GM12878 (cell line): ENCODE measurements around the gene HSPA1B. TPM values are rescaled to one million over a fixed set of nuclear protein-coding genes. Genes with fewer than 3 reads are reported as not detected.
A peak's percentile ranks its signal among the peaks of the same experiment; 100 is the strongest.
"Not testable (repeated sequence)": the region's sequence is repeated elsewhere in the genome, so short reads cannot be mapped to it uniquely, and the experiment has no call there.

Source experiments
- ATAC-seq: fragments of 200-7000 bp; cut with Tn5 transposase; 3 replicates; pipeline ENCODE4 v1.9.1; 2020; ENCODE audit warnings: mild to moderate bottlenecking, moderate library complexity
- BruUV-seq: library from RNA; stranded (reverse); fragments of 400-500 nt; replicated peaks from 2 replicates; lab custom pipeline; 2021; lab: Mats Ljungman, UMichigan
- CTCF ChIA-PET: fragments of 300-600 bp; sonication (Branson Sonifier 250); formaldehyde crosslinking; extraction: SDS; loops from one replicate; lab custom pipeline; 2021; ENCODE audit warnings: inconsistent platforms; lab: Yijun Ruan, JAX
- POLR2A ChIA-PET: fragments of 350-600 bp; formaldehyde crosslinking; extraction: SDS; loops from one replicate; lab custom pipeline; 2021; ENCODE audit warnings: inconsistent platforms; lab: Charles Lee
- RAD21 ChIA-PET: fragments of 300-600 bp; sonication (Branson Sonifier 250); formaldehyde crosslinking; loops from one replicate; lab custom pipeline; 2023; ENCODE audit warnings: antibody characterized with exemption; ENCODE audit not compliant: unreplicated experiment; lab: Charles Lee
- SMC1A ChIA-PET: fragments of 300-600 bp; sonication (Branson Sonifier 250); formaldehyde crosslinking; loops from one replicate; lab custom pipeline; 2023; ENCODE audit not compliant: unreplicated experiment, uncharacterized antibody; lab: Charles Lee
- DNase-seq: peaks from one replicate; pipeline ENCODE4 v3.0.0-alpha.2; 2011; ENCODE audit warnings: low read depth, low spot score
- FAIRE-seq: peaks from 3 replicates; lab custom pipeline; 2011; peaks lifted over from hg19 to GRCh38; lab: Jason Lieb, UNC
- H2AFZ ChIP-seq: 2 replicates; pipeline ENCODE4 v1.6.0; 2011; ENCODE audit warnings: low read depth, low read length, control low read depth; ENCODE audit not compliant: control insufficient read depth
- H3K27ac ChIP-seq: 2 replicates; pipeline ENCODE4 v1.5.1; 2011; ENCODE audit warnings: control low read depth; ENCODE audit not compliant: control insufficient read depth, insufficient read depth
- H3K27me3 ChIP-seq, 2 experiments: replicated peaks in 1 of 2; 2 replicates each; pipeline versions ENCODE4 v1.6.0 to v1.6.1; 2011; ENCODE audit warnings: low read length in 1 of 2; ENCODE audit not compliant: control insufficient read depth in 2 of 2, insufficient read depth in 2 of 2
- H3K36me3 ChIP-seq, 2 experiments: 2 replicates each; pipeline ENCODE4 v1.5.1; 2011; ENCODE audit warnings: low read length in 1 of 2; ENCODE audit not compliant: control insufficient read depth in 2 of 2, insufficient read depth in 2 of 2
- H3K4me1 ChIP-seq: 2 replicates; pipeline ENCODE4 v1.6.1; 2011; ENCODE audit warnings: mild to moderate bottlenecking, low read length, moderate library complexity, mixed read lengths; ENCODE audit not compliant: control insufficient read depth, insufficient read depth
- H3K4me2 ChIP-seq: 2 replicates; pipeline ENCODE4 v1.6.0; 2011; ENCODE audit warnings: control low read depth; ENCODE audit not compliant: control insufficient read depth, insufficient read depth
- H3K4me3 ChIP-seq: fragments of 200-600 bp; sonication (generic); 2 replicates; pipeline ENCODE4 v1.5.1; 2016
- H3K79me2 ChIP-seq: 2 replicates; pipeline ENCODE4 v1.6.0; 2011; ENCODE audit warnings: low read length; ENCODE audit not compliant: control insufficient read depth, insufficient read depth
- H3K9ac ChIP-seq: 2 replicates; pipeline ENCODE4 v1.8.0; 2011; ENCODE audit warnings: low read length, control low read depth, mixed read lengths; ENCODE audit not compliant: control insufficient read depth, insufficient read depth
- H3K9me3 ChIP-seq: replicated peaks from 3 replicates; pipeline ENCODE4 v1.5.1; 2011; ENCODE audit warnings: mild to moderate bottlenecking, low read length; ENCODE audit not compliant: control insufficient read depth, insufficient read depth
- H4K20me1 ChIP-seq: 2 replicates; pipeline ENCODE4 v1.6.0; 2011; ENCODE audit not compliant: control insufficient read depth, insufficient read depth
- WGBS: methylation state at CpG from one replicate; pipeline ENCODE4 v1.1.6; 2016; ENCODE audit warnings: low lambda C conversion rate; ENCODE audit not compliant: insufficient replicate concordance, insufficient coverage; ENCODE audit errors: missing lambda C conversion rate; 5-methylcytosine and 5-hydroxymethylcytosine counted together
- in situ Hi-C: fragments of 300-500 bp; cut with MboI; formaldehyde crosslinking; loops from 9 replicates; pipeline ENCODE4 v1.14.3; 2018; ENCODE audit warnings: mixed read lengths
- intact Hi-C: fragments of 100-400 bp; cut with micrococcal nuclease; formaldehyde crosslinking; loops from one replicate; pipeline ENCODE4 v1.14.2; 2022; ENCODE audit not compliant: unreplicated experiment
- polyA plus RNA-seq, 11 experiments: library from polyadenylated mRNA; depleted of rRNA in 4 of 11; unstranded in 6 of 11; stranded (reverse) in 5 of 11; fragments of >200 nt; fragmentation: Nextera tagmentation in 4 of 11; fragmentation: Illumina TruSeq in 1 of 11; extraction: Ambion mirVana in 4 of 11; extraction: Trizol in 1 of 11; gene quantifications; 1 replicate in 1 of 11; 2 replicates in 10 of 11; pipeline versions ENCODE4 v1.2.1 to v1.2.3, GENCODE V29; 2011 to 2016; ENCODE audit warnings: inconsistent platforms in 2 of 11, missing spikeins in 2 of 11, low read depth in 1 of 11
- total RNA-seq, 4 experiments: library from RNA; depleted of rRNA in 3 of 4; stranded (reverse); fragments of >200 nt in 3 of 4; fragmentation: Illumina TruSeq in 1 of 4; extraction: Trizol in 1 of 4; gene quantifications; 2 replicates each; pipeline versions ENCODE4 v1.2.1 to v1.2.3, GENCODE V29; 2013 to 2021
- TF ChIP-seq, protein P1 (sequence below): fragments of 450-650 bp; IDR thresholded peaks from 2 replicates; pipeline ENCODE4 v1.6.1; 2016; ENCODE audit warnings: mild to moderate bottlenecking

The HSPA1B gene
- total and polyA plus RNA-seq, 10 of the 15 experiments (the other 5 are each of a cell fraction or from before 2014, with no cell fraction given) = 0.11 to 40.5 (median 12.8) TPM

DNA sequence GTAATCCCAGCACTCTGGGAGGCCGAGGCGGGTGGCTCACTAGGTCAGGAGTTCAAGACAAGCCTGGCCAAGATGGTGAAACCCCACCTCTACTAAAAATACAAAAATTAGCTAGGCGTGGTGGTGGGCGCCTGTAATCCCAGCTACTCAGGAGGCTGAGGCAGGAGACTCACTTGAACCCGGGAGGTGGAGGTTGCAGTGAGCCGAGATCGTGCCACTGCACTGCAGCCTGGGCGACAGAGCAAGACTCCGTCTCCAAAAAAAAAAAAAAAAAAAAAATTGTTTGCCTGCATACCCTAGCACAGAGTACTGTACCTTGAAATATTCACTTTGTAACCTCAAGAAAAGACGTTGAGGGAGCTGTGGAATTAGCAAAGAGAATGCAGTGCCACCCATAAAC lies 7.1 kb upstream of the HSPA1B start:
- intact Hi-C loops = loop anchor here (10.0 kb wide), 1 partner anchor 46 kb away; the partner anchor contains the start of gene VWA7
- BruUV-seq = not testable (repeated sequence)

More for the DNA sequence above, 7.1 kb upstream of the HSPA1B start:
- not testable (repeated sequence) for ATAC-seq, H3K9me3 ChIP-seq, H3K4me3 ChIP-seq, H3K27me3 ChIP-seq, H4K20me1 ChIP-seq, H3K27ac ChIP-seq, DNase-seq, H3K4me1 ChIP-seq
- SMC1A ChIA-PET = interaction anchor here (1.1 to 1.6 kb wide), 3 partner anchors 13 to 87 kb away, joined by 3 to 5 read pairs (median 5); no protein-coding TSS in a partner anchor
- RAD21 ChIA-PET = interaction anchor here (0.6 to 1.3 kb wide), 2 partner anchors 117 to 262 kb away, joined by 3 read pairs; partner anchors contain the start of gene ABHD16A
- peak overlapping the region; percentile 98 for H3K4me2 ChIP-seq
- POLR2A ChIA-PET = interaction anchor here (0.7 to 11.3 kb wide), 5 partner anchors 10 to 84 kb away, joined by 3 to 158 read pairs (median 13); partner anchors contain the start of genes CLIC1, LSM2 and MSH5
- TF ChIP-seq, protein P1, sequence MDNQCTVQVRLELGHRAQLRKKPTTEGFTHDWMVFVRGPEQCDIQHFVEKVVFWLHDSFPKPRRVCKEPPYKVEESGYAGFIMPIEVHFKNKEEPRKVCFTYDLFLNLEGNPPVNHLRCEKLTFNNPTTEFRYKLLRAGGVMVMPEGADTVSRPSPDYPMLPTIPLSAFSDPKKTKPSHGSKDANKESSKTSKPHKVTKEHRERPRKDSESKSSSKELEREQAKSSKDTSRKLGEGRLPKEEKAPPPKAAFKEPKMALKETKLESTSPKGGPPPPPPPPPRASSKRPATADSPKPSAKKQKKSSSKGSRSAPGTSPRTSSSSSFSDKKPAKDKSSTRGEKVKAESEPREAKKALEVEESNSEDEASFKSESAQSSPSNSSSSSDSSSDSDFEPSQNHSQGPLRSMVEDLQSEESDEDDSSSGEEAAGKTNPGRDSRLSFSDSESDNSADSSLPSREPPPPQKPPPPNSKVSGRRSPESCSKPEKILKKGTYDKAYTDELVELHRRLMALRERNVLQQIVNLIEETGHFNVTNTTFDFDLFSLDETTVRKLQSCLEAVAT = peak; percentile 59
- TF ChIP-seq, all 136 proteins: peak for 1; not testable (repeated sequence) for 135
- CTCF ChIA-PET = interaction anchor here (1.0 to 1.5 kb wide), 3 partner anchors 14 to 91 kb away, joined by 3 to 5 read pairs (median 3); partner anchors contain the start of gene LSM2
- H2AFZ ChIP-seq, in situ Hi-C loops, H3K79me2 ChIP-seq, H3K36me3 ChIP-seq, FAIRE-seq, H3K9ac ChIP-seq: not testable (repeated sequence)
- 93% methylated on average over 10 of the region's 10 CpGs for WGBS
